Gastroesophageal sphincter (tissue), 2 donors: ENCODE measurements around the gene GPR82.

ENCODE experiments used
- POLR2A ChIP-seq, 2 donors: fragments of 450-650 bp; IDR thresholded peaks; one replicate each; pipeline ENCODE4 v1.6.1; 2017; ENCODE audit warnings: antibody characterized with exemption in 2 of 2, mild to moderate bottlenecking in 2 of 2, moderate library complexity in 1 of 2
- POLR2AphosphoS5 ChIP-seq: sonication (generic); formaldehyde crosslinking; IDR thresholded peaks from one replicate; pipeline ENCODE4 v1.6.1; 2017; ENCODE audit warnings: antibody characterized with exemption

DNA sequence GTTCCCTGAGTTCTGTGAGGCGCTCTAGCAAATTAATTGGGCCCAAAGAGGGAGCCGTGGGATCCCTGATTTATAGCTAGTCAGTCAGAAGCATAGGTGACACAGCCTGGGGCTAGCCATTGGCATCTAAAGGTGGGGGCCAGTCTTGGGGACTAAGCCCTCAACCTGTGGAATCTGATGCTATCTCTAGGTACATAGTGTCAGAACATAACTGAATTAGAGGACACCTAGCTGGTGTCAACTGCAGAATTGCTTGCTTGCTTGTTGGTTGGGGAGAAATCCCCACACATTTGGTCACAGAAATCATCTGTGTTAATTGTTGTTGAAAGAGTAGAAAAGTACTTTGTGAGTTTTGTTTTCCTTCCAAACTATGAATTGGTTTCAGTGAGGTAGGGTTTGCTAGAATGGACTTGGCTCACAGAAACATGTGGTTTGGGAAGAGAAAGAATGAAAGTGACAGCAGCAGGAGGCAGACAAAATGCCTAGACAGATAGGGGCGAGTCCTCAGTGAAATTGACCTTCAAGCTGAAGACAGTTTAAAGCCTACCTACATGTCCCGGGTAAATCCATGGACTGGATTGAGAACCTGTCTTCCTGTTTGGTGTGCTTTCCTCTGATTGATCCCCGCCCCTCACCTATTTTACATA lies 12.8 kb upstream of the GPR82 start:
- TF ChIP-seq POLR2A (IDR thresholded peaks at IDR 0.05) (no peak), POLR2AphosphoS5 (no peak)
